Common myeloid progenitor, CD34-positive (primary cell): ENCODE data around the gene MYO16.

Experiments
- CTCF ChIA-PET: fragments of 350-600 bp; sonication (Branson Sonifier 250); formaldehyde crosslinking; loops from one replicate; lab custom pipeline; 2021; ENCODE audit warnings: antibody characterized with exemption; lab: Charles Lee
- POLR2A ChIA-PET: fragments of 350-600 bp; sonication (Branson Sonifier 250); formaldehyde crosslinking; loops from one replicate; lab custom pipeline; 2021; ENCODE audit warnings: antibody characterized with exemption; lab: Charles Lee
- DNase-seq, 3 donors: peaks; one replicate each; pipeline versions ENCODE4 v3.0.0 to v3.0.0-alpha.2; 2013
- H3K27ac ChIP-seq, 2 experiments: 1 replicate in 1 of 2; 2 replicates in 1 of 2; pipeline ENCODE4 v1.7.0; 2013; ENCODE audit warnings: inconsistent platforms in 2 of 2, low read length in 2 of 2, mild to moderate bottlenecking in 2 of 2, low read depth in 1 of 2, moderate library complexity in 1 of 2; ENCODE audit not compliant: severe bottlenecking in 2 of 2, insufficient read depth in 1 of 2, poor library complexity in 1 of 2
- H3K27me3 ChIP-seq, 5 experiments: replicated peaks in 2 of 5; 1 replicate in 3 of 5; 2 replicates in 2 of 5; pipeline versions ENCODE4 v1.6.1 to v1.7.0; 2013; ENCODE audit warnings: low read length in 4 of 5, mild to moderate bottlenecking in 2 of 5, moderate library complexity in 2 of 5, inconsistent platforms in 1 of 5; ENCODE audit not compliant: insufficient read depth in 5 of 5, control insufficient read depth in 4 of 5
- H3K36me3 ChIP-seq, 4 experiments: 1 replicate in 2 of 4; 2 replicates in 2 of 4; pipeline versions ENCODE4 v1.6.1 to v1.7.0; 2013; ENCODE audit warnings: low read length in 3 of 4, control low read depth in 1 of 4, mild to moderate bottlenecking in 1 of 4; ENCODE audit not compliant: control insufficient read depth in 4 of 4, insufficient read depth in 4 of 4
- H3K4me1 ChIP-seq, 4 experiments: 1 replicate in 3 of 4; 2 replicates in 1 of 4; pipeline versions ENCODE4 v1.6.1 to v1.7.1; 2013; ENCODE audit warnings: low read length in 3 of 4, mild to moderate bottlenecking in 3 of 4, control low read depth in 1 of 4, inconsistent platforms in 1 of 4, moderate library complexity in 1 of 4; ENCODE audit not compliant: control insufficient read depth in 4 of 4, insufficient read depth in 4 of 4; ENCODE audit errors: control extremely low read depth in 1 of 4
- H3K4me3 ChIP-seq, 7 experiments: 1 replicate in 4 of 7; 2 replicates in 3 of 7; pipeline versions ENCODE4 v1.5.1 to v1.7.0; 2013; ENCODE audit warnings: mild to moderate bottlenecking in 7 of 7, low read length in 6 of 7, moderate library complexity in 6 of 7, inconsistent platforms in 2 of 7, low read depth in 2 of 7, control low read depth in 1 of 7; ENCODE audit not compliant: insufficient read depth in 4 of 7, control insufficient read depth in 1 of 7; ENCODE audit errors: extremely low read depth in 1 of 7
- H3K9me3 ChIP-seq, 5 experiments: 1 replicate in 4 of 5; 2 replicates in 1 of 5; pipeline versions ENCODE4 v1.6.1 to v1.7.1; 2013; ENCODE audit warnings: low read length in 4 of 5, mild to moderate bottlenecking in 2 of 5, inconsistent platforms in 1 of 5, low read depth in 1 of 5, moderate library complexity in 1 of 5; ENCODE audit not compliant: control insufficient read depth in 4 of 5, insufficient read depth in 2 of 5; ENCODE audit errors: control extremely low read depth in 1 of 5
- WGBS: methylation state at CpG from one replicate; pipeline ENCODE4 v1.1.5; 2013; ENCODE audit not compliant: insufficient coverage; 5-methylcytosine and 5-hydroxymethylcytosine counted together

MYO16 gene

DNA sequence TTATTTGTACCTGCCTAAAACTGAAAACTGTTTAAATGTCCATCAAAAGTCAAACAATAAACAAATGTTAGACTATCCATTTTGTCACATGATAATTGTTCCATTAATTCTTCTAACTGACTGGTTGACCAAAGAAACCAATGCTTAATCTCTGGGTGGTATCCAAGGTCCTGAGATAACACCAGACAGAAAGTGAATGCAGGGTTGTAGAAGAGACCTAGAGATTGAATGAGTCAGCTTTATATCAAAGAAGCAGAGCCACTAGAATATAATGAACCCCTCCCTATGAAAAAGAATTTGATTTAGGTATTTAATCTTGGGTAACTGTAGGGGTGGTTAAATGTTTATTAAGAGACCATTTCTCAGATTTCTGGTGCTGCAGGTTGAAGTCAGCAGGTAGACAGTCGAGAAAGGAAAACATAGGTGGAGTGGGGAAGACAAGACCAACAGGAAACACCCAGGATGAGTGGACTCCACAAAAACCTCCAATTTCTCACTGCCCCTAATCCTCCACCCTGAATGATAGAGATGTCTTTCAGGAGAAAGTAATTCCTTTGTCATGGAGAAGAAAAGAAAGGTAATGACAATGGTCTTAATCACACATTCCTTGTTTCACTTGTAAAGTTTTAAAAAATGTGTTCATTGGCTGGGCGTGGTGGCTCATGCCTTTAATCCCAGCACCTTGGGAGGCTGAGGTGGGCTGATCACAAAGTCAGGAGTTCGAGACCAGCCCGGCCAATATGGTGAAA lies 620.5 kb downstream of the MYO16 start:
- Histone ChIP-seq H3K27me3 (peaks cover 0 to 2% (median 0%) of the 10 kb centered on the region in 5 experiments), H3K36me3 (no peaks in the 10 kb centered on the region), H3K27ac (no peak overlapping the region), H3K4me3 (no peak overlapping the region), H3K4me1 (no peaks in the 10 kb centered on the region), H3K9me3 (peaks cover 0 to 3% (median 0%) of the 10 kb centered on the region in 5 experiments)
- ChIA-PET POLR2A (no interaction called here), CTCF (no interaction called here)
- DNase-seq: no peak
- WGBS: 87% methylated on average over 3 of the region's 4 CpGs

- H3K27ac ChIP-seq: no peak overlapping the region
- no peak overlapping the region for H3K4me3 ChIP-seq
- H3K27me3 ChIP-seq: peaks cover 0 to 2% (median 0%) of the 10 kb centered on the region in 5 experiments
- no peaks in the 10 kb centered on the region for H3K4me1 ChIP-seq
- H3K9me3 ChIP-seq: peaks cover 0 to 3% (median 0%) of the 10 kb centered on the region in 5 experiments
- ChIA-PET POLR2A (no interaction called here), CTCF (no interaction called here)
- no peaks in the 10 kb centered on the region for H3K36me3 ChIP-seq
- no peak for DNase-seq
- WGBS: 40% methylated on average over 1 of the region's 2 CpGs
Observed at GRCh38 chr13:109251956-109252355, 622.5 kb downstream of the MYO16 start.

DNA sequence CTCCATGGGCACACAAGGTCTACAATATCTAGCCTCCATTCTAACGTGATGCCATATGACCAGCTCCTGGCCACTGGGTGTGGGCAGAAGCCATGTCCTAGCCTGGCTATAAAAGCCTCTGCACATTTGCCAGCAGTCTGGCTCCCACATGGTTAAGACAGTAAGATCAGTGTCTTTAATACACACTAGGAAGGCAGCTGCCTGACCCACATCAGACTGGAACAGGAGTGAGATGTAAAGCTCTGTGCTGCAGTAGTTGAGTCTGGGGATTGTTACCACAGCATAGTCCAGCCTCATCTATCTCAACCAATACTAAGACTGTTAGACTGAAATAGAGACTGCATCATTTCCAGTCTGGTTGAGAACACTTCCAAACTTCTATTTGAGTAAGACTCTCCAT lies 623.9 kb downstream of the MYO16 start:
- Histone ChIP-seq H3K36me3 (no peaks in the 10 kb centered on the region), H3K27ac (no peak overlapping the region), H3K4me1 (no peaks in the 10 kb centered on the region), H3K4me3 (no peak overlapping the region), H3K27me3 (peaks cover 0 to 2% (median 0%) of the 10 kb centered on the region in 5 experiments), H3K9me3 (peaks cover 0 to 1% (median 0%) of the 10 kb centered on the region in 5 experiments)
- 90% methylated on average over 1 of the region's 1 CpG for WGBS
- DNase-seq: no peak
- ChIA-PET CTCF (no interaction called here), POLR2A (no interaction called here)

DNA sequence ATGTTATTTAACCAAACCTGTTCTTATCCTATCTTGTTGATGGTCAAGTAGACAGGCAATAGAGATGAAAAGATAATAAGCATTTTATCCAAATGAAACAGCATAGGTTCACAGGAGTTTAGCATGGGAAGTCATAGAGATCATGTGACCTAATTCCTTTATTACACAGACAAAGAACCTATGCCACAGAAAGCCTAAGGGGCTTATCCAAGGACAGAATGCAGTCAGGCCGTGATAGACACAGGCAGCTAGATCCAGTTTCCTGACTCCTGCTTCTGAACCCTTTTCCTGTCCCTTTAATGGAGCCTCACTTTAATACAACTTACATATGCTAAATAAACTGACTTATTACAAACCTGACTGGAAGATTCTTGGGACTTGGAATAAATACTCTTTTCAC lies 624.9 kb downstream of the MYO16 start:
- Histone ChIP-seq H3K27ac (no peak overlapping the region), H3K9me3 (peaks cover 0 to 4% (median 0%) of the 10 kb centered on the region in 5 experiments), H3K27me3 (peaks cover 0 to 2% (median 0%) of the 10 kb centered on the region in 5 experiments), H3K36me3 (no peaks in the 10 kb centered on the region), H3K4me3 (no peak overlapping the region), H3K4me1 (no peaks in the 10 kb centered on the region)
- ChIA-PET POLR2A (no interaction called here), CTCF (no interaction called here)
- WGBS: 38% methylated on average over 1 of the region's 1 CpG
- DNase-seq: no peak

- no peak overlapping the region for H3K4me3 ChIP-seq
- WGBS: 90% methylated on average over 2 of the region's 4 CpGs
- H3K27ac ChIP-seq: no peak overlapping the region
- DNase-seq: no peak
- ChIA-PET POLR2A (no interaction called here), CTCF (no interaction called here)
- no peaks in the 10 kb centered on the region for H3K36me3 ChIP-seq
- peaks cover 0 to 4% (median 0%) of the 10 kb centered on the region in 5 experiments for H3K9me3 ChIP-seq
- peaks cover 0 to 2% (median 0%) of the 10 kb centered on the region in 5 experiments for H3K27me3 ChIP-seq
- no peaks in the 10 kb centered on the region for H3K4me1 ChIP-seq
Observed at GRCh38 chr13:109255141-109255856, 625.9 kb downstream of the MYO16 start.

DNA sequence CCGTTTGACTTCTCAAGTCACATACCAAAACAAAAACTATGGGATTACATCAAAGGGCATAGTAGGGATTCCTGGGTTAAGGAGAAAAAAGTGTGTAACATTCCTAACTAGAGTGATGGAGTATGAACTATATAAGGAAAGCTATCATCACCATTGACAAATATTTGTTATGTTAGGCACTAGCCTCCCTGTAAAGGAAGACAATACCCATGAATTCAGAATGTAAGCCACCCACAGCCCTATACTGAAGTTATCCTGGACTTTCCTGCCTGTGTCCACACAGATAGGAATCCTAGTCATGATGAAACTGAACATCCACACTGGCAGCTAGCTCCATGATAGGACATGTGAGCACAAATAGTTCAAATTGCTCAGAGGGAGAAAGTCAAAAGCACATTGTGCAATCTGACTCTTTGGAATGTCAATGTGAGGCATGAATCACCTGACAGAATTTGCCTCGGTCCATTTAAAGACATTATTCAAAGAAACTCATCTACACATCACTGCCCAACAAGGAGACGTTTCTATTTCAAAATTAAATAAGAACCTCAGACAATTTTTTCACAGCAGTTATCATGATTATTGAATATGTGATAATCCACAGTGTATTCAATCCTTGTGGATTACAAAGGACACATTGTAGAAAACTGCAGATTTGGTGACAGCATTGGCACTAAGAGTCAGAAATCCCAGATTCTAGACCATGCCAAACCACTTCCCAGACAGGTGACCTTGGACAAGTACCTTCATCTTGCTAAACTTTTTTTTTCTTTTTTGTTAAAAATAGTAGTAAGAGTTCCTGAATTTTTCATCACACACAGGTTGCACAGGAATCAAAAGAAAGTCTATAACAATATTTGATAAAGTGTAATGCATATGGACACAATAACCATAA lies 627.7 kb downstream of the MYO16 start:
- CTCF ChIA-PET: no interaction called here
- H3K27ac ChIP-seq: no peak overlapping the region

More for the DNA sequence above, 627.7 kb downstream of the MYO16 start:
- Histone ChIP-seq H3K36me3 (no peaks in the 10 kb centered on the region), H3K27me3 (peaks cover 0 to 2% (median 0%) of the 10 kb centered on the region in 5 experiments), H3K4me3 (no peak overlapping the region), H3K9me3 (peaks cover 0 to 4% (median 0%) of the 10 kb centered on the region in 5 experiments), H3K4me1 (no peaks in the 10 kb centered on the region)
- WGBS: 100% methylated on average over 1 of the region's 3 CpGs
- DNase-seq: no peak
- POLR2A ChIA-PET: no interaction called here
